Measurements from ENCODE around the gene RBM26. TPM values are rescaled to one million over a fixed set of nuclear protein-coding genes. Genes with fewer than 3 reads are reported as not detected.
"Not testable (repeated sequence)": the region's sequence is repeated elsewhere in the genome, so short reads cannot be mapped to it uniquely, and the experiment has no call there.

Gene RBM26
- total RNA-seq, 2 donors from 2014 or later: 28.1 to 28.3 TPM

DNA sequence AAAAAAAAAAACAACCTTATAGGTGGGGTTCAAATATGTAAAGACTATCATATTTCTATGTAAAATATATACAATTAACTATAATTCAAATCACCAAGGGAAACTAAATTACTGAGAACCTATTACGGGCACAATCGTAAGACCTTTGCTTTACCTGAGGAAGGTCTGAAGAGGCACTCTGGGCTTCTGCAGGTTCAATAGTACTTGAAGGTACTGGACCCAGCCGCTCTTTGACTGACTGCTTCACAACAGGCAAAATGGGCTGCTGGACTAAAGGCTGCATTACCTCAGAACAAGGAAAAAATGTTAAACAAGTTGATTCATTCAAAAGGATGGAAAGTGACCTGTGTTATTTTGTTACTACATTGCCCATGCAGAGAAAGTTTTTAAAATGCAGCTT, 51.8 kb downstream of the RBM26 start:
- no peaks in the 10 kb centered on the region for H3K9me3 ChIP-seq
- H3K4me1 ChIP-seq: no peaks in the 10 kb centered on the region
- H3K4me3 ChIP-seq: no peak overlapping the region
- no peak overlapping the region for H3K27ac ChIP-seq
- no peaks in the 10 kb centered on the region for H3K27me3 ChIP-seq
- H3K36me3 ChIP-seq: no peaks in the 10 kb centered on the region
- TF ChIP-seq, protein P1, sequence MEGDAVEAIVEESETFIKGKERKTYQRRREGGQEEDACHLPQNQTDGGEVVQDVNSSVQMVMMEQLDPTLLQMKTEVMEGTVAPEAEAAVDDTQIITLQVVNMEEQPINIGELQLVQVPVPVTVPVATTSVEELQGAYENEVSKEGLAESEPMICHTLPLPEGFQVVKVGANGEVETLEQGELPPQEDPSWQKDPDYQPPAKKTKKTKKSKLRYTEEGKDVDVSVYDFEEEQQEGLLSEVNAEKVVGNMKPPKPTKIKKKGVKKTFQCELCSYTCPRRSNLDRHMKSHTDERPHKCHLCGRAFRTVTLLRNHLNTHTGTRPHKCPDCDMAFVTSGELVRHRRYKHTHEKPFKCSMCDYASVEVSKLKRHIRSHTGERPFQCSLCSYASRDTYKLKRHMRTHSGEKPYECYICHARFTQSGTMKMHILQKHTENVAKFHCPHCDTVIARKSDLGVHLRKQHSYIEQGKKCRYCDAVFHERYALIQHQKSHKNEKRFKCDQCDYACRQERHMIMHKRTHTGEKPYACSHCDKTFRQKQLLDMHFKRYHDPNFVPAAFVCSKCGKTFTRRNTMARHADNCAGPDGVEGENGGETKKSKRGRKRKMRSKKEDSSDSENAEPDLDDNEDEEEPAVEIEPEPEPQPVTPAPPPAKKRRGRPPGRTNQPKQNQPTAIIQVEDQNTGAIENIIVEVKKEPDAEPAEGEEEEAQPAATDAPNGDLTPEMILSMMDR (IDR thresholded peaks at IDR 0.05): no peak
- intact Hi-C loops (cut with DNase I): no loop called here
- no peak overlapping the region for H3K9ac ChIP-seq (ENCODE audit: low read depth in 2 of 2, low read length in 2 of 2)
- DNase-seq: no peak

DNA sequence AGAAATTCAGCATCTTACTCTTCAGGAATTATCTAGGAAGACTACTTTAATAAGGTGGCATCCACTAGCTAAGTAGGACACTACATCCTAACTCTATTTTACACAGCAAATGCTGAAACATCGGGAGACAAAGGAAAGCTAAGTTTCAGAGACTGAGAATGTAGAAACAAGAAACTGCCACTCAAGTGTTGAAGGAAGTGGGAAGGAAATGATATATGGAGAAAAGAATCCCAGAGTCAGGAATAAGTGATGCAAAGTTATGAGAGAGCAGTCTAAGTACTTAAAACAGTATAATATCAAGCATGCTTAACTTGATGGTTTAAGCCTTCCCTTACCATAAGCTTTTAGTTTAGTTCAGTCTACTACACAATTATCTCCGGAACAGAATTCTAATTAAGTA, 52.4 kb downstream of the RBM26 start:
- no peaks in the 10 kb centered on the region for H3K9me3 ChIP-seq
- DNase-seq: no peak
- H3K4me1 ChIP-seq: no peaks in the 10 kb centered on the region
- no peak overlapping the region for H3K9ac ChIP-seq (ENCODE audit: low read depth in 2 of 2, low read length in 2 of 2)
- H3K27me3 ChIP-seq: no peaks in the 10 kb centered on the region
- no peak overlapping the region for H3K27ac ChIP-seq
- TF ChIP-seq, protein P1 (IDR thresholded peaks at IDR 0.05): no peak
- H3K36me3 ChIP-seq: no peaks in the 10 kb centered on the region
- intact Hi-C loops (cut with DNase I): no loop called here
- H3K4me3 ChIP-seq: no peak overlapping the region

DNA sequence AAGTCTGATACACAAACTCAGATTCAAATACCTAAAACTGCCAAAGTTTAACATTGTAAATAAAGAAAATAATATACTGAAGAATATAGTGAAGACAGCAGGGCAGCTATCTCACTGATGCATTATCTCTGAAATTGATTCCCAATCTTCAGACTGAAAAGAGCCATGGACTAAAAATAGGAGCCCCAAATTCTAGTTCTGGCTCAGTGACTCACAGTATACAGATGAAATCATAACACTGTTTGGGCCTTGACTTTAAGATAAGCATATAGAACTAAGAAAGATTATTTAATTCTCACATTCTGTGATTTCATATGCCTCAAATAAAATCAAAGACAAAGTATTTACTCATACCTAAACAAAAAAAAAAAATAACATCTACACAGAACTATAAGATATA, 53.9 kb downstream of the RBM26 start:
- Histone ChIP-seq H3K4me1 (no peaks in the 10 kb centered on the region), H3K9me3 (no peaks in the 10 kb centered on the region), H3K27me3 (no peaks in the 10 kb centered on the region), H3K36me3 (no peaks in the 10 kb centered on the region), H3K4me3 (no peak overlapping the region), H3K9ac (ENCODE audit: low read depth in 2 of 2, low read length in 2 of 2) (no peak overlapping the region), H3K27ac (no peak overlapping the region)
- no peak for DNase-seq
- TF ChIP-seq, protein P1 (IDR thresholded peaks at IDR 0.05): no peak
- intact Hi-C loops (cut with DNase I): no loop called here

DNA sequence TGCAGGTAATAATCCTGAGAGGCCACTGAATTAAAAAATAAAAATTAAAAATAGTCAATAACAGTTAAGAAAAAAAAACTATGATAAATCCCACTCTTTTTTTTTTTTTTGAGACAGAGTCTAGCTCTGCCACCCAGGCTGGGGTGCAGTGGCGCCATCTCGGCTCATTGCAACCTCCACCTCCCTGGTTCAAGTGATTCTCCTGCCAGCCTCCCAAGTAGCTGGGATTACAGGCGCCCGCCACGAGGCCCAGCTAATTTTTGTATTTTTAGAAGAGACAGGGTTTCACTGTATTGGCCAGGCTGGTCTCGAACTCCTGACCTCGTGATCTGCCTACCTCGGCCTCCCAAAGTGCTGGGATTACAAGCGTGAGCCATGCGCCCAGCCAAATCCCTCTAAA, 56.4 kb downstream of the RBM26 start:
- H3K27ac ChIP-seq; H3K9me3 ChIP-seq; intact Hi-C loops (cut with DNase I); H3K36me3 ChIP-seq; H3K9ac ChIP-seq (ENCODE audit: low read depth in 2 of 2, low read length in 2 of 2); H3K27me3 ChIP-seq; DNase-seq; H3K4me3 ChIP-seq; H3K4me1 ChIP-seq: not testable (repeated sequence)

DNA sequence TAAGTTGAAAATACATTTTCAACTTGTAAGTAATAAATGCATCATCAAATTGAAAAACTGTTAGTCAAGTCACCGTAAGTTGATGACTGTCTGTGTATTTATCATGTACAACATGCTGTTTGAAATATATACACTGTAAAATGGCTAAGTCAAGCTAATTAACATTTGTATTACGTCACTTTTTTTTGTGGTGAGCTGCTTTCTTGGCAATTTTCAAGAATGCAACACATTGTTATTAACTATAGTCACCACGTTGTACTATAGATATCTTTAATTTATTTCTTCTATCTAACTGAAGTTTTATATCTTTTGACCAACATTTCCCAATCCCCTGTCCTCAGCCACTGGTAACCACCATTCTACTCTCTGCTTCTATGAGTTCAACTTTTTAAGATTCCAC, 57.0 kb downstream of the RBM26 start:
- intact Hi-C loops (cut with DNase I): no loop called here
- Histone ChIP-seq H3K9me3 (no peaks in the 10 kb centered on the region), H3K36me3 (no peaks in the 10 kb centered on the region), H3K4me1 (no peaks in the 10 kb centered on the region), H3K9ac (ENCODE audit: low read depth in 2 of 2, low read length in 2 of 2) (no peak overlapping the region), H3K27me3 (no peaks in the 10 kb centered on the region), H3K27ac (no peak overlapping the region), H3K4me3 (no peak overlapping the region)
- TF ChIP-seq, protein P1 (IDR thresholded peaks at IDR 0.05): no peak
- no peak for DNase-seq

DNA sequence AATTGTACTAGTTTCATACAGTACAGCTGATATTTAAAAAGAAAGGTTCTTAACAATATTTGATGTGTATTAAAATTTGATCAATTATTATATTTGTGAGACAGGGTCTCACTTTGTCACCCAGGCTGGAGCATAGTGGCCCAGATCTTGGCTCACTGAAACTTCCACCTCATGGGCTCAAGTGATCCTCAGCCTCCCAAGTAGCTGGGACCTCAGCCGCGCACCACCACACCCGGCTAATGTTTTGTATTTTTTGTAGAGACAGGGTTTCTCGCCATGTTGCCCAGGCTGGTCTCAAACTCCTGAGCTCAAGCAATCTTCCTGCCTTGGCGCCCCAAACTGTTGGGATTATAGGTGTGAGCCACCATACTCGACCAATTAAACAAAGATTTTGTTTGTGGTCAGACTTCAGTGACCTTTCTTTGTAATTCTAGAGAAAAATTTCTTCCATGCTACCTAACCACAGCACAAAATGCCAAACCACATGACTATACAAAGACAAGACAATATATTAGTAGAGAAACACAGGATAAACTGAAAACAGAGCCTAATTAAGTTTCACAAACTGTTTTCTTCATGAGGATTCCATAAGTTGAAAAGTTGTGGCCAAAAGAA, 59.6 kb downstream of the RBM26 start:
- no peak overlapping the region for H3K27ac ChIP-seq
- no peak for DNase-seq
- H3K4me1 ChIP-seq: no peaks in the 10 kb centered on the region
- TF ChIP-seq, protein P1 (IDR thresholded peaks at IDR 0.05): no peak
- no peaks in the 10 kb centered on the region for H3K36me3 ChIP-seq
- no peaks in the 10 kb centered on the region for H3K27me3 ChIP-seq
- intact Hi-C loops (cut with DNase I): no loop called here
- H3K9me3 ChIP-seq: no peaks in the 10 kb centered on the region
- H3K4me3 ChIP-seq: no peak overlapping the region
- no peak overlapping the region for H3K9ac ChIP-seq (ENCODE audit: low read depth in 2 of 2, low read length in 2 of 2)
